OCI-LY7 (cell line): ENCODE data around the gene KRT83.

Experiments used
- EZH2phosphoT487 ChIP-seq: fragments of 200-600 bp; sonication (generic); IDR thresholded peaks from 2 replicates; pipeline ENCODE4 v1.6.1; 2018; ENCODE audit warnings: low read depth, borderline replicate concordance, mild to moderate bottlenecking, mixed run types, antibody characterized with exemption, low read length, moderate library complexity, mixed read lengths
- TF ChIP-seq, protein P1 (sequence below): fragments of 200-600 bp; sonication (generic); conservative IDR thresholded peaks from 2 replicates; pipeline ENCODE4 v1.5.1; 2014; ENCODE audit warnings: mild to moderate bottlenecking, antibody characterized with exemption, low read length, moderate library complexity, mixed read lengths

DNA sequence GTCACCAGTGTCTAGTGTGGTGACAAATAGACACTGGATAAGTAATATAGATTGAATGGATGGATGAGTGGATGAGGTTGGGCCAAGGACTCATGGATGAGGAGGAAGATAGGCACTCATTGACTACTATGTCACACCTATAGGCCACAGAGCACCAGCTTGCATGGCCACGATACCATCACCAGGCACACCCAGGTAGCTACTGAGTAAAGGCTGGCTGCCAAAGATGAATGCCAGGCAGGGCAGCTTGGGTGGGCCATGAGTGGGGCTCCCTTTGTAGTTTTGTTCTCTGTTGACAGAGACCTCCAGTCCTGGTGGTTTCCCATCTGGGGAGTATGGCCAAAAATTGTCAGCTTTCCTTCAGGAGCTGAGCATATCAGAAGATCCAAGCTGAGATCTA is 11.2 kb upstream of the KRT83 start:
- TF ChIP-seq, protein P1, sequence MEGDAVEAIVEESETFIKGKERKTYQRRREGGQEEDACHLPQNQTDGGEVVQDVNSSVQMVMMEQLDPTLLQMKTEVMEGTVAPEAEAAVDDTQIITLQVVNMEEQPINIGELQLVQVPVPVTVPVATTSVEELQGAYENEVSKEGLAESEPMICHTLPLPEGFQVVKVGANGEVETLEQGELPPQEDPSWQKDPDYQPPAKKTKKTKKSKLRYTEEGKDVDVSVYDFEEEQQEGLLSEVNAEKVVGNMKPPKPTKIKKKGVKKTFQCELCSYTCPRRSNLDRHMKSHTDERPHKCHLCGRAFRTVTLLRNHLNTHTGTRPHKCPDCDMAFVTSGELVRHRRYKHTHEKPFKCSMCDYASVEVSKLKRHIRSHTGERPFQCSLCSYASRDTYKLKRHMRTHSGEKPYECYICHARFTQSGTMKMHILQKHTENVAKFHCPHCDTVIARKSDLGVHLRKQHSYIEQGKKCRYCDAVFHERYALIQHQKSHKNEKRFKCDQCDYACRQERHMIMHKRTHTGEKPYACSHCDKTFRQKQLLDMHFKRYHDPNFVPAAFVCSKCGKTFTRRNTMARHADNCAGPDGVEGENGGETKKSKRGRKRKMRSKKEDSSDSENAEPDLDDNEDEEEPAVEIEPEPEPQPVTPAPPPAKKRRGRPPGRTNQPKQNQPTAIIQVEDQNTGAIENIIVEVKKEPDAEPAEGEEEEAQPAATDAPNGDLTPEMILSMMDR: no peak
- TF ChIP-seq EZH2phosphoT487: no peak
